Measurements from ENCODE around the gene NPLOC4.

- TF ChIP-seq CTCF (IDR thresholded peaks at IDR 0.05; ENCODE audit: insufficient read depth, low read length, poor library complexity, severe bottlenecking) = no peak
- TF ChIP-seq EZH2phosphoT487 (conservative IDR thresholded peaks at IDR 0.05; ENCODE audit: low read length) = no peak
Observed at GRCh38 chr17:81553616-81554181, 83.2 kb downstream of the NPLOC4 start.
